NCI-H524 (cell line): ENCODE measurements around the gene CARD19.
"Not testable (repeated sequence)": the region's sequence is repeated elsewhere in the genome, so short reads cannot be mapped to it uniquely, and the experiment has no call there.

Source experiments
- DNase-seq, 2 experiments: peaks; one replicate each; lab custom pipeline; 2025; lab: John Stamatoyannopoulos, UW

CARD19 gene

DNA sequence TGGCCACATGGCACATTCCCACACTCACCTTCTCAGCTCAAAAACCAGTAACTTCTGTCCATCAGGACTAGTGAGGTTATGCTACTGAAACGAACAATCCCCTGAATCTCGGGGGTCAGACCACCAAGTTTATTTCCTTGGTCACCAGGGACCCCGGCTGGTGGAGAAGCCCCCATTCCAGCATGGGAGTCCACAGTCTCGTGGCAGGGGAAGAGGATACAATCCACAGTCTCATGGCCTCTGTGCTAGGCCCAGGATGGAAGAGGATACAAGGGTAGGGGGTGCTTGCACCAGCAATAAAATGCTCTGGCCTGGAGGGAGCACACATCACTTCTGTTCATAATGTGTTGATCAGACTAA, 7.4 kb upstream of the CARD19 start:
- no peak for DNase-seq

GRCh38 chr9:93089024-93089423, 7.0 kb upstream of the CARD19 start:
- DNase-seq = no peak

- DNase-seq = no peak
These were observed 6.5 kb upstream of the CARD19 start for GRCh38 chr9:93089481-93089991.

- DNase-seq = no peak
These were observed 5.8 kb upstream of the CARD19 start for GRCh38 chr9:93090091-93090655.

DNA sequence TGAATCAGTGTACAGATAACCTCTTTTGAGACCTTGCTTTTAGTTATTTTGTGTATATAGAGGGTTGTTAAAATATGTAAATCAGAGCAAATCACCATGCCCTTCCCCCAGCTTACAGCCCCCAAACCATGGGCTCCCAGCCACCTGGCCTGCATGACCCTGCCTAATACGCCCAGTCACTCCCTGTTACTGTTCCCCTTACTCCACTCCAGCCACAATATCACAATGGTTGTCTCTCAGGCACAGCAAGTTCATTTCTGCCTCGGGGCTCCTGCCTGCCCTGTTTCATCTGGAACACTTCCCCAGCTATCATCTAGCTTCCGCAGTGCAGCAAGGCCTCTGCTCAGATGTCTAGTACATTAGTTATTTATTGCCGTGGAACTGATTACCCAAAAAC, 5.0 kb upstream of the CARD19 start:
- DNase-seq = no peak

GRCh38 chr9:93091453-93092081, 4.5 kb upstream of the CARD19 start:
- DNase-seq = no peak

DNA sequence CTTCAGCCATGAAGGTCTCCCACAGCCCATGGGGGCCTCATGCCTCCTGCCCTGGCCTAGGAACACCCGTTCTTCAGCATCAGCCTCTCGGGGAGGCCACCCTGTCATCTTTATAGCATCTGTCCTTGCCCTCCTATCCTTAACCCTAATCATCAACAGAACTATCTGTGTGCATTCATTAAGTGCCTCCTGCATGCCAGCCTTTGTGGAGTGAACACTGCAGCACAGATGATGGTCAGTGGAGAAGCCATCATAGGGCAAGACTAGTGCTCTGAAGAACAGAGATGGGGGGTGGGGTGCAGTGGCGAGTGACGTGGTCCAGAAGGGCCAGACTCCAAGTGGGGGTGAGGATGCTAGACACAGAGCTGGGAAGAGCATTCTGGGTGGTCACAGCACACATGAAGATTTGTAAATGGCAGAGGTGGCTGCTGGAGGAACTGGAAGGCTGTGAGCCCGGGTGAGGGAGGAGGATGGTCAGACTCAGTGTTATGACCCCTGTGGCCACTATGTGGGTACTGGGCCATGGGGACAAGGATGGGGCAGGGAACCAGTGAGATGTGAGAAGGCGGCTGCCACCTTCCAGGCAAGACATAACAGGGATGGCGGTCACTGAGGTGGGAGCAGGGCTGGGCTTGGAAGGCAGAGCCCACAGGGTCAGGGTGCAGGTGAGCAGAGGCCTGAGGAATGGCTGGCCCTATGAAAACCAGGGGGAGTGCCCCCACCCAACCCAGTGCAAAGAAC, 3.6 kb upstream of the CARD19 start:
- no peak for DNase-seq

DNA sequence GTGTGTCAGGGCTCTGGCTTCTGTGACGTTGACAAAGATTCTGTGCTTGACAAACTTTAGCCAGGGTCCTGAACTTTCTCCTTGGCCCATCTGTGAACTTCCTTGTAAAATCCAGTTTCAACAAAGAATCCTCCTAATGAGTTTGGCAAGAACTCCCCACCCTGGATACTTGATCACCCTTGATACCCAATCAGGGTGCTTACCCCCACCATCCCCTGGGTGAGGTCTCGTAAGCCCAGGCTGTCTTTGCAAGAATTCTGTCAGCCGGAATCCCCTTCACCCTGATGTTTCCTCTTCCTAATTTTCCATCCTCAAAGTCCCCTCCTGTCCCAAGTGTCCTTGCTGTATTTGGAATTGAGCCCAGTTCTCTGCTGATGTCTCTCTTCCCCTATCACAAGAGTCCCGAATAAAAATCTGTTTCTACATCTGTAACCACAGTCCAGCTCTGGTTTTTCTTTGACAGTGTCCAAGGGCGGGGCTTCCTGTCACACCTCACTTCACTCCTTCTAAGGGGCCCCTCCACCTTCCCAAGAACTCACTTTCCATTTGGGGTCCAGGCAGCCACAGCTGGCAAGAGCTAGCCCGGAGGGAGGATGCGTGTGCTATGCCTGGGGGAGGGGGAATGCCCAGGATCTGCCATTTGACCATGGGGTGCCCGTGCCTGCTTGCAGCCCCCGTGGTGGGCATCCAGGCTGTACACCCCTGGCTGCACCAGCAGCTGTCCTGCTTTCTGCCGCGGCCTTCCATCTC, 2.7 kb upstream of the CARD19 start:
- DNase-seq = no peak

GRCh38 chr9:93093877-93094657, 1.9 kb upstream of the CARD19 start:
- DNase-seq = no peak

GRCh38 chr9:93094658-93095204, 1.3 kb upstream of the CARD19 start:
- peak in 1 of 2 experiments; percentile 44 for DNase-seq

DNA sequence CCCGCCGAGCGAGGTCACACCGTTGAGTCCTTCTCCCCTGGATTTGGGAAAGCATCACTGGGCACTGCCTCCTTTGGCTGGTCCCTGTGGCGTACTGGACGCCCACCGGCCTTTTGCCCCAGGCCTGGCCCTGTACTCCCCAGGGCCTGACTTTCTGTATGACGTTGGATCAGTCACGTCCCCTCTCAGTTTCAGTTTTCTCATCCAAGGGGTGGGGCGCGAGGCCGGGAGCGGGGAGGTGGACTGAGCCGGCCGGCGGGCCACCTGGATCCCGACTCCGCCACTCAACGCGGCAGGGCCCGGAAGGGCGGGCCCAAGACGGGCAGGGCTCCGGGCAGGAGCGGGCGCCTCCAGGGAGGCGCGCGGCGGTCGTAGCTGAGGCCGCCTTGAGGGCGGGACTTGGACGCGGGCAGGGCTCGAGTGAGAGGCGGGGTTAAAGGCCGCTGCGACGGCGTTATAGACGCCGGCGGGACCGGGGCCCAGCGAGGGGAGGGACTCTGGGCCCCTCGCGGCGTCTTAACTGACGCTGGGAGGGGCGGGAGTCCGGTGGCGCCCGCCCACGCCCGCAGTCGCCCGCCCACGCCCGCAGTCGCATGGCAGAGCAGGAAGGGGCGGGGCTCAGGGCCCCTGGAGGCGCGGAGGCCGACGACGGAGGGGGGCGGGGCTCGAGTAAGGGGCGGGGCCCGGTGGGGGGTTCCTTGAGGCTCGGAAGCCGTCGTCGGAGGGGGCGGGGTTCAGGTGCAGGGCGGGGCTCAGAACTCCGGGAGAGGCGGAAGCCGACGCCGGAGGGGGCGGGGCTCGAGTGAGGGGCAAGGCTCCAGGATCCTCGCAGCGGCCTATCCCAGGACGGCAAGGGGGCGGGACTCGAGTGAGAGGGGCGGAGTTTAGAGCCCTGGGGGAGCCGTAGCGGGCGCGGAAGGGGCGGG, 549 bp upstream of the CARD19 start:
- DNase-seq = peak; percentile 100

DNA sequence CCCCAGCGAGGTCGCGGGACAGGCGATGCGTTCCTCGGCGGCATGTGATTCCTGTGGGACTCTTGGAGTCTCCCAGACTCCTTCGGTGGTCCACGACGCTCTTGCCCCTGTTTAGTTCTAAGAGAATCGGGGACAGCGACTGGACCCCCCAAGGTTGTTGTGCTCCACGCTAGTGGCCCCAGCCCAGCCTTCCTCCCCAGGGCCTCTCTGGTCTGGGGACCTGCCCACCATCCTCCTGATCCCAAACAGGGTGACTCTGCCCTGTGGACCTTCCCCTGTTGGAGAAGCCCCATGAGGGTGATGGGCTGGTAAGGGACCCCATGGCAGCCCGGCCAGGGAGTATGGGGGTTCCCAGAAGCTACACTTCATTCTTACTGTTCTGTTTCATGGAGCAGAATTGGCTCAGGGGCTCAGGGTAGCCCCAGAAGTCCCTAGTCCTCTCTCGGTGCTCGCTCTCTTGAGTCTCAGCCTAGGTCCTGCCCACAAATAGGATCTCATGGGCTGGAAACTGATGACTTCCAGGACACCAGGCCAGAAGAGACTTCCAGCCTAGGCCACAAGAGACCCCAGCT, 880 bp downstream of the CARD19 start:
- no peak for DNase-seq

DNA sequence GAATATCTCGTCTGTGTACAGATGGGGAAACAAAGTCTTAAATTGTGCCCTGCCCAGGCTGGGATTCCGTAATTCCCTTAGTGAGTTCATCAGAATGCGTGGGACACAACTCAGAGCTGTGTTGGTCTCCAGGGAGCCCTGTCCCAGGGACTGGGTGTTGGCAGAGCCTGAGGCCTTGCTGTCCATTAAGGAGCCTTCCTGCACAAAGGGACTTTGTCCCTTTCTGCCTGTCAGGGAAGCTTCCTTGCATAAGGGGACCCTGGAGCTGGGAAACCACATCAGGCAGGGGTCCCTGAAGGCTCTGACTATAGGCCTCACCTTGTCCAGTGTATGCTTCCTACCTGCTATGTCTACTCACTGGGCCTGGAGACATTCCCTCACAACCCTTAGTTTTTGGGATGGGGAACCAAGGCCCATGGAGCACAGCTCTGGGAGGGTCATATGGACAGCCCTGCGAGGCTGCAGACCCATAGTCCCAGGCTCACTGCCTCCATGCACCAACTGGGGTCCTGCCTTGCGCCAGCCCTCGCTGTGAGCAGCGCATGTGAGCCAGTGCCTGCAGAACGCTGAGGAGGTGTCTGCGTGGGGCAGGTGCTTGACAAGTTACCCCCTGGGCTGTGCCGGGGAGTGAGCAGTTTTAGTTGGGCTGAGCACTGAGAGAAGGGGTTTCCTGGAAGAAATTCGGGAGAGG, 1.6 kb downstream of the CARD19 start:
- DNase-seq = no peak

DNA sequence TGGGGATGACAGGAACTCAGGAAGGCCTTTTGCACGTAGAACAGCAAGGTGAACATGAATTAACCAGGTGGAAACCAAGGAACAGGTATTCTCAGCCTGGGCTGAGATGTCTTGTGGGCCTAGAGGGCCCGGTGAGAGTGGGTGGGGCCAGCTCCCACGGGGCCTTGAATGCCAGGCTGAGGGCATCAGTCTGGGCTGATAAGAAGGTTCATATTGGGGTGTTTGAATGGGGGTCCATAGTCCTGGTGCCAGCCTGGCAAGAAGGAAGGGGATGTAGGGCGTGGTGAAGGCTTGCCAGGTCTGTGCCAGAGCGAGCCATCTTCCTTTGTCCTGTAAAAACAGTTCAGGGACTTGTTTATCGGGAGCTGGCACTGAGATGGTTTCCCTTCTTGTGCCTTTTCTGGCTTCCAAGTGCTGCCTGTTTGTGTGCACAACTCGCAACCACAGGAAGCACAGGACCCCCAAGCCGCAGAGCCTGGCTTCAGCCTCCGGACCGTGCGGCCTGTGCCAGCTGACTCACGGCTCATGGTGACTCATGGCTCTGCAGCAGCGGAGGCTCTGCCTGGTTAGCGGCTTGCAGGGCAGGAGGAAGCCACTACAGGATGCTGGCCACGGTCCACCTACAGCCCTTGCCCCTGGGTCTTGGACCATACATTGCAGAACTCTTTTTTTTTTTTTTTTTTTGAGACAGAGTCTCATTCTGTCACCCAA, 2.4 kb downstream of the CARD19 start:
- DNase-seq = no peak

DNA sequence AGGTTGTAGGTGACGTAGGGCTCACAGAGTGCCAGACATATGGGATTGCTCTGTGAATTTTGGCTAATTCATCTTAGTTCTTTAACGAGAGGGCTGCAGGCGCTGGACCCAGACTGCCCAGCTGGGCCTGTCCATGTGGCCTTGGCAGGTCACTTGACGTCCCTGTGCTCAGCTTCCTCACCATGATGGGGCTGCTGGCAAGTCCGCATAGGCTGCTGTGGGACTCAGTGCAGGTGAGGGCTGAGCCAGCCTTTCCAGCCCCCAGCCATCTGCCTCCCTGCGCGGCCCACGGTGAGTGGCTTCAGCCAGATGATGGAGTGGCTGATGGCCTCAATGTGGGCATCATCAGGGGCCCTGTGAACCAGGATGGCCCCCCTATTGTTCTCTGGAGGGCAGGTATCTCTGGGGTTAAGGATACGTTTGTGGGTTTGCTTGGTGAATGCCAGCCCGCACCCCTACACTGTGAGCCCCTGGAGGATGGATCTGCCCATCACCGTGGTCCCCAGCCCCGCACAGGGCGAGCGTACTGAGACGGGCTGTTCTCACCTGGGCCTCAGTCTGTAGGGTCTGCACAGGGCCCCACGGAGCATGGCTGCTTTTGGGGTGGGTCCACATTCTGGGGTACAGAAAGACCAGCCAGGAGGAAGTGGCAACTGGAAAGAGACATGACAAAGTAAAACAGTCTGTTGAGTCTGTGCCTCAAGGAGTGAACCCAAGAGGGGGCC, 3.7 kb downstream of the CARD19 start:
- peak in 1 of 2 experiments; percentile 42 for DNase-seq

DNA sequence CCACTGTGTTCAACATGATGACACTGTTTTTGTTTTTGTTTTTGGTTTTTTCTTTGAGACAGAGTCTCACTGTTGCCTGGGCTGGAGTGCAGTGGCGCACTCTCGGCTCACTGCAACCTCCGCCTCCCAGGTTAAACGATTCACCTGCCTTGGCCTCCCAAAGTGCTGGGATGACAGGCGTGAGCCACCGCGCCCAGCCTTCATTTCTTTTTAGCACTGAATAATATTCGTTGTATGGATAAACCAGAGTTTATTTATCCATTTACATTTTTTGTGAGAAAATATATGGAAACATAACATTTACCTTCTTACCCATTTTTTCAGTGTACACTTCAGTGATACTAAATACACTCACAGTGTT, 4.2 kb downstream of the CARD19 start:
- no peak for DNase-seq

GRCh38 chr9:93101086-93101485, 5.1 kb downstream of the CARD19 start:
- DNase-seq = not testable (repeated sequence)

- no peak for DNase-seq
These were observed 9.6 kb downstream of the CARD19 start for GRCh38 chr9:93105620-93106019.
